ENCODE results near the gene MMP20.

- no peak for TF ChIP-seq CTCF (IDR thresholded peaks at IDR 0.05)
- no peak for TF ChIP-seq EZH2 (IDR thresholded peaks at IDR 0.05; ENCODE audit: borderline replicate concordance, insufficient read depth, low read depth, low read length, poor library complexity, severe bottlenecking)
These were observed 28.7 kb upstream of the MMP20 start for GRCh38 chr11:102653744-102654291.
